Measurements from ENCODE around the gene STK32C.

Gene STK32C

DNA sequence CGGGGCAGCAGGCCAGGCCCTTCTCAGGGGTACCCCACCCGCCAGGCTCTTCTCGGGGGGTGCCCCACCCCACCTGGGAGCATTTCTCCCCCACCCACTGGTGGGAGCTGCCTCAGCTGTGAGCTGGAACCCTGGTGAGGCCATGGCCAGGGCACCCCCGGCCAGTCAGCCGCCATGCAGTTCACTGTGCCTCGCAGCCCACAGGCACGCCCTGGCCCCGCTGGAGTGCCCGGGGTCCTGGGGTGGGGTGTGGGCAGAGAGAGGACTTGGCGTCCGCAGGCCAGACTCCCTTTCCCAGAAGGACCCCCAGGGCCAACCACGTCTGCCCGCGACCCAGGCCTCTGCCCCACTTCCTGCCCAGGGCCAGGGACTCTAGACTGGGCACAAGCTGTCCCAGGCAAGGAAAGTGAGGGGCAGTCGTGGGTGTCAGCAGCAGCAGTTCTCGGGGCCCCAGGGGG is 107.9 kb downstream of the STK32C start:
- no peak for DNase-seq (ENCODE audit: extremely low spot score)
- ChIA-PET POLR2A (no interaction called here), CTCF (no interaction called here)
- TF ChIP-seq LEF1 (IDR thresholded peaks at IDR 0.05; ENCODE audit: borderline replicate concordance) (no peak), SUZ12 (IDR thresholded peaks at IDR 0.05) (no peak), SP1 (IDR thresholded peaks at IDR 0.05) (no peak), FOXM1 (IDR thresholded peaks at IDR 0.05; ENCODE audit: borderline replicate concordance) (no peak), TARDBP (IDR thresholded peaks at IDR 0.05) (no peak), CTBP1 (IDR thresholded peaks at IDR 0.05; ENCODE audit: borderline replicate concordance) (no peak), ARNT (IDR thresholded peaks at IDR 0.05) (no peak)
- TF ChIP-seq, protein P1, sequence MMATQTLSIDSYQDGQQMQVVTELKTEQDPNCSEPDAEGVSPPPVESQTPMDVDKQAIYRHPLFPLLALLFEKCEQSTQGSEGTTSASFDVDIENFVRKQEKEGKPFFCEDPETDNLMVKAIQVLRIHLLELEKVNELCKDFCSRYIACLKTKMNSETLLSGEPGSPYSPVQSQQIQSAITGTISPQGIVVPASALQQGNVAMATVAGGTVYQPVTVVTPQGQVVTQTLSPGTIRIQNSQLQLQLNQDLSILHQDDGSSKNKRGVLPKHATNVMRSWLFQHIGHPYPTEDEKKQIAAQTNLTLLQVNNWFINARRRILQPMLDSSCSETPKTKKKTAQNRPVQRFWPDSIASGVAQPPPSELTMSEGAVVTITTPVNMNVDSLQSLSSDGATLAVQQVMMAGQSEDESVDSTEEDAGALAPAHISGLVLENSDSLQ (IDR thresholded peaks at IDR 0.05) = no peak

DNA sequence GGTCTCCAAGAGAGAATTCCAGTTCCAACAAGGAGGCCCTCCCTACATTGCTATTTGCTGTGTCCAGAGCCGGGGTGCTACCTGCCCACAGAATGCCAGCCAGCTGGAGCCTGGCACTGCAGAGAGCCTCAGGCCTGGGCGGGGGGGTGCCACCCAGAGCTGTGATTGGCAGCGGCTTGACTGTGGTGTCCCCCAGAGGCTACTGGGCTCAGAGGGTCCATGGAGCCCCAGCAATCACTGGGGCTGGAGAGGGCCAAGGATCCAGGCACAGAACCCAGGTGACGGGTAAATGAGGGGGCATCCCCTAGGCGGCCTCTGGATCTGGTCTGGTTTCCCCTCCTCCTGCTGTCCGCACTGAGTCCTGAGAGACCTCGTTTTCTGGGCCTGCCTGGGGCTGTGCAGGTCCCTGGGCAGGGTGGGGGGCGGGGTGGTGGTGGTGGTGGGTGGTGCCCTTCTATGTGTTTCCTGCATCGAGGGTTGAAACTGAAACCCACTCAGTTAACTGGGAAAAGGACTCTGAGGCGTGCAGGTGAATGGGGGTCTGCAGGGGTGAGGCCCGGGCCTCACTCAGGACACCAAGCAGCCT is 108.4 kb downstream of the STK32C start:
- no peak for DNase-seq (ENCODE audit: extremely low spot score)
- ChIA-PET CTCF (no interaction called here), POLR2A (no interaction called here)
- TF ChIP-seq FOXK2 (IDR thresholded peaks at IDR 0.05) (no peak), TARDBP (IDR thresholded peaks at IDR 0.05) (no peak), ZNF384 (IDR thresholded peaks at IDR 0.05) (no peak)

DNA sequence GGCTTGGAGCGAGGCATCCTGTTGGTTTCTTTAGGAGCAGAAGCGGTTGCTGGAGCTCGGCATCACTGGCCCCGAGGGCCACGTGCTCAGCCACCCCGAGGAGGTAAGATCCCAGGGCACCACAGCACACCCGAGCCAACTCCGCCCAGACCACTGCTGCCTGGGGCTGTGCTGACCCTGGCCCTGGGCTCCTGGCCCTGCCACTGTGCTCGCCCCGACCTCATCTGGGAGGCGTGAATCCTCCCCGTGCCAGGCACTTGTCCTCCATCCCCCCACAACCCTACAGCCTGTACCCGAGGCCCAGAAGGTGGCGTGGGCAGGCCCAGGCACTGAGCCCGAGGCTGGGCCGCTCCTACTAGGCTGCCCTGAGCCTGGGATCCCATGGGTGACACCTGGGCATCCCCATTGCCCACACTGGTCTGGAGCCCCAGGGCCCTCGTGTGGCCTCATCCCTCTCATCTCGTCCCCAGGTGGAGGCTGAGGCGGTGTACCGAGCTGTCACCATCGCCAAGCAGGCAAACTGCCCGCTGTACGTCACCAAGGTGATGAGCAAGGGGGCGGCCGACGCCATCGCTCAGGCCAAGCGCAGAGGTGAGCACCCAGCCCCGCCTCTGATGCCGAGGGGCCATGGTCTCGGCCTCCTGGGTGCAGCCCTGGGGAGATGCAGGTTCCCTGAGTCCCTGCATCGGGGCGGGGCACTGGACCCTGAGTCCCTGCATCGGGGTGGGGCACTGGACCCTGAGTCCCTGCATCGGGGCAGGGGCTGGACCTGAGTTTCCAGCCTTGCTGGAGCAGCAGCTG is 109.2 kb downstream of the STK32C start:
- DNase-seq (ENCODE audit: extremely low spot score) = no peak
- no peak for TF ChIP-seq SP1 (IDR thresholded peaks at IDR 0.05)
- no peak for TF ChIP-seq L3MBTL2 (conservative IDR thresholded peaks at IDR 0.05)
- TF ChIP-seq LEF1 (IDR thresholded peaks at IDR 0.05; ENCODE audit: borderline replicate concordance) = no peak
- TF ChIP-seq BHLHE40 (IDR thresholded peaks at IDR 0.05; ENCODE audit: borderline replicate concordance) = no peak
- TF ChIP-seq FOXM1 (IDR thresholded peaks at IDR 0.05; ENCODE audit: borderline replicate concordance) = no peak
- TF ChIP-seq ELF4 (IDR thresholded peaks at IDR 0.05) = no peak
- TF ChIP-seq CTBP1 (IDR thresholded peaks at IDR 0.05; ENCODE audit: borderline replicate concordance) = no peak
- TF ChIP-seq HDGF (IDR thresholded peaks at IDR 0.05; ENCODE audit: borderline replicate concordance) = no peak
- no peak for TF ChIP-seq ZNF384 (IDR thresholded peaks at IDR 0.05)
- no peak for TF ChIP-seq NFRKB (IDR thresholded peaks at IDR 0.05)
- no peak for TF ChIP-seq SUZ12 (IDR thresholded peaks at IDR 0.05)
- no peak for TF ChIP-seq FOXA1 (IDR thresholded peaks at IDR 0.05)
- TF ChIP-seq TARDBP (IDR thresholded peaks at IDR 0.05) = no peak
- TF ChIP-seq FOXK2 (IDR thresholded peaks at IDR 0.05) = no peak
- TF ChIP-seq ARNT (IDR thresholded peaks at IDR 0.05) = no peak
- TF ChIP-seq, protein P1 (IDR thresholded peaks at IDR 0.05) = no peak
- CTCF ChIA-PET = no interaction called here
- POLR2A ChIA-PET = no interaction called here

GRCh38 chr10:132198068-132198370 is 109.7 kb downstream of the STK32C start:
- CTCF ChIA-PET = no interaction called here
- TF ChIP-seq ELF4 (IDR thresholded peaks at IDR 0.05) = no peak
- TF ChIP-seq ZNF384 (IDR thresholded peaks at IDR 0.05) = no peak
- TF ChIP-seq SUZ12 (IDR thresholded peaks at IDR 0.05) = no peak
- POLR2A ChIA-PET = no interaction called here
- no peak for DNase-seq (ENCODE audit: extremely low spot score)

DNA sequence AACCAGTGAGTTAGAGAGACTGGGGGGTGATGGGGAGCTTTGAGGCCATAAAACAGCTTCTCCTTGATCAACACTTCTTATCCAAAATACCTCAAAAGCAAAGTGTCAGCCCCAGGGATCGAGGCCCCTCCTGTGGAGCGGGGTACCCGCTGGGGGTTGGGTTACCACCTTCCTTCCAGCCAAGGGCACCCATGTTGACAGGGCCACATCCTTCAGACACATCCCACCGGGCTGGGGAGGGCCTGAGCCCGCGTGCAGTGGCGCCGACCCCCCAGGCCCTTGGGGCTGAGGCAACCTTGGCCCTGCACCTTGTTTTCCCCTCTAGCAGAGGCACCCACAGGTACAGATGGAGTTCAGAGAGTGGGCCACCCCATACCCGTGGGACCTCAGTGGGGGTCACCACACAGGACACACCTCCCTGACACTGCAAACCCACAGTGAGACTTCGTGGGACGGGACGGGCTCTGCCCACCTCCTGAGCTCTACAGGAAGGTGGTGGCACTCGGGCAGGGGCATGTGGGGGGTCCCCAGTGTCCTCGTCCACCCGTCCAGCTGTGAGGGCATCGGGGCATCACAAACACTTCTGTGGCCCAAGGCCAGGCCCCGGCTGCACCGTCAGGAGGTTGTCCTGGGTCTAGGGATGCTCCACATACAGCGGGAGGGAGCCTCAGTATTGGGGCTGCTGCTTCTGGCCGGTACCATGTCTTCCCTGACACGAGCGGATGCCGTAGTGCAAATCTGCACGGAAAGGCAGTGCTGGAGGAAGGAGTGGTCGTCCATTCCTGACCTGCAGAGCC is 110.3 kb downstream of the STK32C start:
- POLR2A ChIA-PET = no interaction called here
- TF ChIP-seq FOXK2 (IDR thresholded peaks at IDR 0.05) = no peak
- TF ChIP-seq TARDBP (IDR thresholded peaks at IDR 0.05) = no peak
- CTCF ChIA-PET = no interaction called here
- DNase-seq (ENCODE audit: extremely low spot score) = no peak

DNA sequence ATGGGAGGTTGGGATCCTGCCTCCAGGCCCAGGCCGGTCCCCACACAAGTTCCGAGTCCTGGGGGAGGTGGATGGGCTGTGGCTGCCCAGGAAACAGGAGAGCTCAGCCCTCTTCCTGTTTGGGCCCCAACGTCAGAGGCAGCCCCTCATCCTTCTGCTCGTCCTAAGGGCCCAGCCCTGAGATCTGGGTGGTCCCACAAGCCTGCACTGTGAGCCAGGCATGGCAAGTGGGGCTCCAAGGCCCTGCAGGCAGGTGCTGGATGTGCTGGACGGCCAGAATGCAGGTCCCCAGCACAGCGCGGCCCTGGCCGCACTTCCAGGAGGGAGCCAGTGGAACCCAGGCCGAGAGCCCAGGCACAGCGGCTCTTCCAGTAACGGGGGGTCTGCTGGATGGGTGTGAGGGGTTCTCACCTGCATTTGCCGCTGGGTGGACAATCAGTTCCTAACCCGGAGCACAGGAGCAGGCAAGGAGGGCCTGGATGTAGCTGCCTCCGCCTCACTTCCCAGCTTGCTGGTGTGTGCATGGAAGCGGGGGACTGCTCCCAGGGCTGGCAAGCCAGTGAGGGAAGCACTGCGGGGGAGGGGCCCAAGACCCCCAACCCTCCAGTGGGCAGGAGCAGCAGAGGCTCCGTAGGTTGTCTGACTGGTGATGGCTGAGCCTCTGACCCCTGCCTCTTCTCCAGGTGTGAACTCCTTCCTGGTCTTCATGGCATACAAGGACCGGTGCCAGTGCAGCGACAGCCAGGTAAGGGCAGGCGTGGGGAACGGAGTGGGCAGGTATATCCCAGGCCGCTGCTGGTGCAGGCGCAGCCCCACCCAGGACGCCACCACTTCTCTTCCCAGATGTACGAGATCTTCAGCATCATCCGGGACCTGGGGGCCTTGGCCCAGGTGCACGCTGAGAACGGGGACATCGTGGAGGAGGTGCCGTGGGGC is 111.3 kb downstream of the STK32C start:
- ChIA-PET CTCF (no interaction called here), POLR2A (no interaction called here)
- no peak for TF ChIP-seq ZNF384 (IDR thresholded peaks at IDR 0.05)
- no peak for TF ChIP-seq L3MBTL2 (conservative IDR thresholded peaks at IDR 0.05)
- no peak for TF ChIP-seq FOXM1 (IDR thresholded peaks at IDR 0.05; ENCODE audit: borderline replicate concordance)
- no peak for TF ChIP-seq SP1 (IDR thresholded peaks at IDR 0.05)
- no peak for TF ChIP-seq BHLHE40 (IDR thresholded peaks at IDR 0.05; ENCODE audit: borderline replicate concordance)
- no peak for TF ChIP-seq CTBP1 (IDR thresholded peaks at IDR 0.05; ENCODE audit: borderline replicate concordance)
- TF ChIP-seq LEF1 (IDR thresholded peaks at IDR 0.05; ENCODE audit: borderline replicate concordance) = no peak
- no peak for TF ChIP-seq NFRKB (IDR thresholded peaks at IDR 0.05)
- TF ChIP-seq TARDBP (IDR thresholded peaks at IDR 0.05) = no peak
- TF ChIP-seq FOXA1 (IDR thresholded peaks at IDR 0.05) = no peak
- TF ChIP-seq, protein P1 (IDR thresholded peaks at IDR 0.05) = no peak
- TF ChIP-seq ELF4 (IDR thresholded peaks at IDR 0.05) = no peak
- no peak for TF ChIP-seq ARNT (IDR thresholded peaks at IDR 0.05)
- TF ChIP-seq FOXK2 (IDR thresholded peaks at IDR 0.05) = no peak
- TF ChIP-seq HDGF (IDR thresholded peaks at IDR 0.05; ENCODE audit: borderline replicate concordance) = no peak
- TF ChIP-seq SUZ12 (IDR thresholded peaks at IDR 0.05) = no peak
- no peak for DNase-seq (ENCODE audit: extremely low spot score)

Data from HEK293T (cell line).